Ovary (tissue), 3 donors: ENCODE data around the gene ALPK3.

ENCODE experiments used
- CTCF ChIP-seq, 3 donors: fragments of 450-650 bp in 2 of 3; fragments of 200-600 bp in 1 of 3; IDR thresholded peaks; one replicate each; pipeline versions ENCODE4 v1.5.1 to v1.8.0; 2016 to 2022; ENCODE audit warnings: antibody characterized with exemption in 3 of 3, mild to moderate bottlenecking in 1 of 3
- EP300 ChIP-seq: sonication (generic); formaldehyde crosslinking; IDR thresholded peaks from one replicate; pipeline ENCODE4 v1.6.1; 2017; ENCODE audit warnings: antibody characterized with exemption
- POLR2A ChIP-seq: fragments of 450-650 bp; IDR thresholded peaks from one replicate; pipeline ENCODE4 v1.6.1; 2017; ENCODE audit warnings: antibody characterized with exemption, mild to moderate bottlenecking, moderate library complexity
- donor health status: DM: no; HTN: no; CAD: no.

GRCh38 chr15:84788500-84788899 is 28.7 kb upstream of the ALPK3 start:
- TF ChIP-seq CTCF (IDR thresholded peaks at IDR 0.05) (no peak), EP300 (no peak), POLR2A (no peak)
